Measurements from ENCODE around the gene TLE3. TPM values are rescaled to one million over a fixed set of nuclear protein-coding genes. Genes with fewer than 3 reads are reported as not detected.
A peak's percentile ranks its signal among the peaks of the same experiment; 100 is the strongest.

Gene TLE3
- total and polyA plus RNA-seq, 2 of the 13 experiments (the other 11 are each of a cell fraction or from before 2014, with no cell fraction given), result 11.9 to 13.8 TPM

DNA sequence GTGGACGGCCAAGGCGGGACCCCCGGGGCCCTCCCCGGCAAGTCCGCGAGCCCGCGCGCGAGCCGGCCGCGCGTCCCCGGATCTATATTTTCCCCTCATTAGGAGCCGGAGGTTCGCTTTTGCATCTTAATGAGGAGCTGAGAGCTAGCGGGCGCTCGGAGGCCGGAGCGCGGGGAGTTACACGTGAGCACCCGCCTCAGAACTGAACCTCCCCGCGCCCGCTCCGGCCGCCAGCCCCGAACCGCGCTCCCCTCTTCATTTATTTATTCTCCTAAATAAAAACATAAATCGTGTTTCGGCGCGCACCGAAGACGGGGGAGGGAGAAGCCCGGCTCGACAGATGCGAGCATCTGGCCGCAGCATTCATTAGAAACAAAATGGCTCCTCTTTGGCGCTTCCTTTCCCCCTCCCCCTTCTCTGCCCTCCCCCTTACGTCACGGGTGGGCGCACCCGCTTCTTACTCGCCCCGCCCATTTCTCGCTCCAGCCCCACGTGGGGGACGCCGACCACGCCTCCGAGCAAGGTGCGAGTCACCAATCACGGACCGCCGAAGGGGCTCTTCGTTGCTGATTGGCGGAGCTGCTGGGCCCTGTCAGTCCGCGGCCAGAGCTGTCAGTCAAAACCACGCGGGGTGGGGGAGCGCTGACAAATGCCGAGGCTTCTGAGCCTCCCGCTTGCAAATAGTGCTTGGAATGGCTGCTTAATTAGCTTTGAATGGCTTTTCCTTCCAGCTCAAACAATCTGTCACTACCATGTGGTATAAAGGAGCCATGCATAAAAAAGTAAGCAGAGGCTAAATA, 1.6 kb upstream of the TLE3 start (continued):
- TF ChIP-seq, protein P1, sequence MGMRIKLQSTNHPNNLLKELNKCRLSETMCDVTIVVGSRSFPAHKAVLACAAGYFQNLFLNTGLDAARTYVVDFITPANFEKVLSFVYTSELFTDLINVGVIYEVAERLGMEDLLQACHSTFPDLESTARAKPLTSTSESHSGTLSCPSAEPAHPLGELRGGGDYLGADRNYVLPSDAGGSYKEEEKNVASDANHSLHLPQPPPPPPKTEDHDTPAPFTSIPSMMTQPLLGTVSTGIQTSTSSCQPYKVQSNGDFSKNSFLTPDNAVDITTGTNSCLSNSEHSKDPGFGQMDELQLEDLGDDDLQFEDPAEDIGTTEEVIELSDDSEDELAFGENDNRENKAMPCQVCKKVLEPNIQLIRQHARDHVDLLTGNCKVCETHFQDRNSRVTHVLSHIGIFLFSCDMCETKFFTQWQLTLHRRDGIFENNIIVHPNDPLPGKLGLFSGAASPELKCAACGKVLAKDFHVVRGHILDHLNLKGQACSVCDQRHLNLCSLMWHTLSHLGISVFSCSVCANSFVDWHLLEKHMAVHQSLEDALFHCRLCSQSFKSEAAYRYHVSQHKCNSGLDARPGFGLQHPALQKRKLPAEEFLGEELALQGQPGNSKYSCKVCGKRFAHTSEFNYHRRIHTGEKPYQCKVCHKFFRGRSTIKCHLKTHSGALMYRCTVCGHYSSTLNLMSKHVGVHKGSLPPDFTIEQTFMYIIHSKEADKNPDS (CRISPR knock-in tag; IDR thresholded peaks at IDR 0.05), result no peak
- TF ChIP-seq MBNL3 (CRISPR knock-in tag; conservative IDR thresholded peaks at IDR 0.05), result no peak
- TF ChIP-seq, protein P2, sequence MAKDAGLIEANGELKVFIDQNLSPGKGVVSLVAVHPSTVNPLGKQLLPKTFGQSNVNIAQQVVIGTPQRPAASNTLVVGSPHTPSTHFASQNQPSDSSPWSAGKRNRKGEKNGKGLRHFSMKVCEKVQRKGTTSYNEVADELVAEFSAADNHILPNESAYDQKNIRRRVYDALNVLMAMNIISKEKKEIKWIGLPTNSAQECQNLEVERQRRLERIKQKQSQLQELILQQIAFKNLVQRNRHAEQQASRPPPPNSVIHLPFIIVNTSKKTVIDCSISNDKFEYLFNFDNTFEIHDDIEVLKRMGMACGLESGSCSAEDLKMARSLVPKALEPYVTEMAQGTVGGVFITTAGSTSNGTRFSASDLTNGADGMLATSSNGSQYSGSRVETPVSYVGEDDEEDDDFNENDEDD (CRISPR knock-in tag; IDR thresholded peaks at IDR 0.05; ENCODE audit: borderline replicate concordance), result peak; percentile 22; the same call in 1 of the 2 replicates
- TF ChIP-seq, protein P3, sequence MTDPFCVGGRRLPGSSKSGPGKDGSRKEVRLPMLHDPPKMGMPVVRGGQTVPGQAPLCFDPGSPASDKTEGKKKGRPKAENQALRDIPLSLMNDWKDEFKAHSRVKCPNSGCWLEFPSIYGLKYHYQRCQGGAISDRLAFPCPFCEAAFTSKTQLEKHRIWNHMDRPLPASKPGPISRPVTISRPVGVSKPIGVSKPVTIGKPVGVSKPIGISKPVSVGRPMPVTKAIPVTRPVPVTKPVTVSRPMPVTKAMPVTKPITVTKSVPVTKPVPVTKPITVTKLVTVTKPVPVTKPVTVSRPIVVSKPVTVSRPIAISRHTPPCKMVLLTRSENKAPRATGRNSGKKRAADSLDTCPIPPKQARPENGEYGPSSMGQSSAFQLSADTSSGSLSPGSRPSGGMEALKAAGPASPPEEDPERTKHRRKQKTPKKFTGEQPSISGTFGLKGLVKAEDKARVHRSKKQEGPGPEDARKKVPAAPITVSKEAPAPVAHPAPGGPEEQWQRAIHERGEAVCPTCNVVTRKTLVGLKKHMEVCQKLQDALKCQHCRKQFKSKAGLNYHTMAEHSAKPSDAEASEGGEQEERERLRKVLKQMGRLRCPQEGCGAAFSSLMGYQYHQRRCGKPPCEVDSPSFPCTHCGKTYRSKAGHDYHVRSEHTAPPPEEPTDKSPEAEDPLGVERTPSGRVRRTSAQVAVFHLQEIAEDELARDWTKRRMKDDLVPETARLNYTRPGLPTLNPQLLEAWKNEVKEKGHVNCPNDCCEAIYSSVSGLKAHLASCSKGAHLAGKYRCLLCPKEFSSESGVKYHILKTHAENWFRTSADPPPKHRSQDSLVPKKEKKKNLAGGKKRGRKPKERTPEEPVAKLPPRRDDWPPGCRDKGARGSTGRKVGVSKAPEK (CRISPR knock-in tag; IDR thresholded peaks at IDR 0.05; ENCODE audit: borderline replicate concordance), result peak; percentile 88; the same call in 1 of the 2 replicates
- TF ChIP-seq ZNF143 (CRISPR knock-in tag; IDR thresholded peaks at IDR 0.05), result no peak
- TF ChIP-seq POLR2G (IDR thresholded peaks at IDR 0.05; ENCODE audit: low read depth, low read length), result peak; percentile 83
- TF ChIP-seq, protein P4, sequence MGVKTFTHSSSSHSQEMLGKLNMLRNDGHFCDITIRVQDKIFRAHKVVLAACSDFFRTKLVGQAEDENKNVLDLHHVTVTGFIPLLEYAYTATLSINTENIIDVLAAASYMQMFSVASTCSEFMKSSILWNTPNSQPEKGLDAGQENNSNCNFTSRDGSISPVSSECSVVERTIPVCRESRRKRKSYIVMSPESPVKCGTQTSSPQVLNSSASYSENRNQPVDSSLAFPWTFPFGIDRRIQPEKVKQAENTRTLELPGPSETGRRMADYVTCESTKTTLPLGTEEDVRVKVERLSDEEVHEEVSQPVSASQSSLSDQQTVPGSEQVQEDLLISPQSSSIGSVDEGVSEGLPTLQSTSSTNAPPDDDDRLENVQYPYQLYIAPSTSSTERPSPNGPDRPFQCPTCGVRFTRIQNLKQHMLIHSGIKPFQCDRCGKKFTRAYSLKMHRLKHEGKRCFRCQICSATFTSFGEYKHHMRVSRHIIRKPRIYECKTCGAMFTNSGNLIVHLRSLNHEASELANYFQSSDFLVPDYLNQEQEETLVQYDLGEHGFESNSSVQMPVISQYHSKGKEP (CRISPR knock-in tag; IDR thresholded peaks at IDR 0.05), result no peak
- TF ChIP-seq ZNF501 (CRISPR knock-in tag; IDR thresholded peaks at IDR 0.05), result 0 out of 2 replicates have a peak, but pooled peaks have one; percentile 32
- no peak for TF ChIP-seq RARG (CRISPR knock-in tag; IDR thresholded peaks at IDR 0.05; ENCODE audit: low read depth)
- peak; percentile 89 for TF ChIP-seq HHEX (CRISPR knock-in tag; IDR thresholded peaks at IDR 0.05)
- TF ChIP-seq ZNF350 (CRISPR knock-in tag; IDR thresholded peaks at IDR 0.05; ENCODE audit: borderline replicate concordance, low read depth), result peak; percentile 64; the same call in 1 of the 2 replicates
- peak; percentile 71; the same call in 1 of the 2 replicates for TF ChIP-seq MYC (CRISPR knock-in tag; IDR thresholded peaks at IDR 0.05; ENCODE audit: borderline replicate concordance)
- TF ChIP-seq, protein P5, sequence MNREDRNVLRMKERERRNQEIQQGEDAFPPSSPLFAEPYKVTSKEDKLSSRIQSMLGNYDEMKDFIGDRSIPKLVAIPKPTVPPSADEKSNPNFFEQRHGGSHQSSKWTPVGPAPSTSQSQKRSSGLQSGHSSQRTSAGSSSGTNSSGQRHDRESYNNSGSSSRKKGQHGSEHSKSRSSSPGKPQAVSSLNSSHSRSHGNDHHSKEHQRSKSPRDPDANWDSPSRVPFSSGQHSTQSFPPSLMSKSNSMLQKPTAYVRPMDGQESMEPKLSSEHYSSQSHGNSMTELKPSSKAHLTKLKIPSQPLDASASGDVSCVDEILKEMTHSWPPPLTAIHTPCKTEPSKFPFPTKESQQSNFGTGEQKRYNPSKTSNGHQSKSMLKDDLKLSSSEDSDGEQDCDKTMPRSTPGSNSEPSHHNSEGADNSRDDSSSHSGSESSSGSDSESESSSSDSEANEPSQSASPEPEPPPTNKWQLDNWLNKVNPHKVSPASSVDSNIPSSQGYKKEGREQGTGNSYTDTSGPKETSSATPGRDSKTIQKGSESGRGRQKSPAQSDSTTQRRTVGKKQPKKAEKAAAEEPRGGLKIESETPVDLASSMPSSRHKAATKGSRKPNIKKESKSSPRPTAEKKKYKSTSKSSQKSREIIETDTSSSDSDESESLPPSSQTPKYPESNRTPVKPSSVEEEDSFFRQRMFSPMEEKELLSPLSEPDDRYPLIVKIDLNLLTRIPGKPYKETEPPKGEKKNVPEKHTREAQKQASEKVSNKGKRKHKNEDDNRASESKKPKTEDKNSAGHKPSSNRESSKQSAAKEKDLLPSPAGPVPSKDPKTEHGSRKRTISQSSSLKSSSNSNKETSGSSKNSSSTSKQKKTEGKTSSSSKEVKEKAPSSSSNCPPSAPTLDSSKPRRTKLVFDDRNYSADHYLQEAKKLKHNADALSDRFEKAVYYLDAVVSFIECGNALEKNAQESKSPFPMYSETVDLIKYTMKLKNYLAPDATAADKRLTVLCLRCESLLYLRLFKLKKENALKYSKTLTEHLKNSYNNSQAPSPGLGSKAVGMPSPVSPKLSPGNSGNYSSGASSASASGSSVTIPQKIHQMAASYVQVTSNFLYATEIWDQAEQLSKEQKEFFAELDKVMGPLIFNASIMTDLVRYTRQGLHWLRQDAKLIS (CRISPR knock-in tag; IDR thresholded peaks at IDR 0.05), result 0 out of 2 replicates have a peak, but pooled peaks have one; percentile 64
